RPMI7951 (cell line): ENCODE measurements around the gene DRAP1. TPM values are rescaled to one million over a fixed set of nuclear protein-coding genes. Genes with fewer than 3 reads are reported as not detected.
A peak's percentile ranks its signal among the peaks of the same experiment; 100 is the strongest.

Experiments used
- DNase-seq: peaks from one replicate; pipeline ENCODE4 v3.0.0-alpha.2; 2012; ENCODE audit warnings: low read depth
- total RNA-seq: library from RNA; depleted of rRNA; stranded (reverse); fragments of >200 nt; shearing (Covaris generic); gene quantifications from 2 replicates; pipeline ENCODE4 v1.2.3, GENCODE V29; 2014; rRNA removed

Gene DRAP1
- total RNA-seq, 1 experiment from 2014 or later: 405 TPM

DNA sequence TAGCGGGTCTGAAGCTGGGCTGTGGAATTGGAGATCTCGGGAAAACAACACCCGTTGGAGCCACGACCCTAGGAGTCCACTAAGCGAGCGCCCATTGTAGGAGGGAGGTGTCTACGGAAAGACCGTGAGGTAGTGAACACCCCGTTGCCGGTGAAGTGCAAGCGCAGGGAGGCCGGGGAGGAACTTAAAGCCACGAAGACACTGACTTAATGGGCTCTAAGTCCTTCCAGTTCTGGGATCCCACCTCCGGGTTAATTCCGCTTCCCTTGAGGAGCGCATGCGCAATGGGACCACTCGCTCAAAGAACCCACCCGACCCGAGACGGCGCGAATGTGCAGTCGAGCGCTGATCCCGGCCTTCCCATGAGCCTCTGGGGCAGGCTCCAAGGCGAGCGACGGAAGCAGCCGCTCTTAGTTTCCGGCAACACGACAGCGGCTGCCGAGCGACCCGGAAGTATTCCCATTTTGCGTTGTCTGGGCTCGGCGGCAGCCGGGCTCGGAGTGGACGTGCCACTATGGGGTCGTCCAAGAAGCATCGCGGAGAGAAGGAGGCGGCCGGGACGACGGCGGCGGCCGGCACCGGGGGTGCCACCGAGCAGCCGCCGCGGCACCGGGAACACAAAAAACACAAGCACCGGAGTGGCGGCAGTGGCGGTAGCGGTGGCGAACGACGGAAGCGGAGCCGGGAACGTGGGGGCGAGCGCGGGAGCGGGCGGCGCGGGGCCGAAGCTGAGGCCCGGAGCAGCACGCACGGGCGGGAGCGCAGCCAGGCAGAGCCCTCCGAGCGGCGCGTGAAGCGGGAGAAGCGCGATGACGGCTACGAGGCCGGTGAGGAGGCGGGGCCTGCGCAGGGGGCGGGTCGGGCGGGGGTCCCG lies 42.3 kb downstream of the DRAP1 start, which contains the start of gene SART1:
Gene SART1, plus strand, starts transcription at position 468 of the 874 bp plus-strand sequence. Its CDS starts 47 bp downstream, at position 515.
- DNase-seq: peak; percentile 98

DNA sequence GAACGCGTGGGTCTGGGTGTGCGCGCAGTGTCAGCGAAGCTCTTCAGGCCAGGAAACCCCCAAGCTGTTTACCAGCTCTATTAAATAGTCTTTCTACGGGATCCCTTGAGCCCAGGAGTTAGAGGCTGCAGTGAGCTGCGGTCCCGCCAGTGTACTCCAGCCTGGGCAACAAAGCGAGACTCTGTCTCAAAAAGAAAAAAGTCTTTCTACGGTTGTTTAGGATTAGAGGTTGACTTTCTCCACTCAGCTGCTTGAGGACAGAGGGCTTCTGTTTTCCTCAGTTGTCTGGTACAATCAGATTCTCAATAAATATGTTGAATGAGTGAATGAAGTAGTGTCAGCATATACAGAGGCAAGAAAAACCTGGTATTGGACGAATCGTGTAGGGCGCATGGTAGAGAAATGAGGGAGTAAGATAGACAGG lies 42.9 kb downstream of the DRAP1 start:
- no peak for DNase-seq

DNA sequence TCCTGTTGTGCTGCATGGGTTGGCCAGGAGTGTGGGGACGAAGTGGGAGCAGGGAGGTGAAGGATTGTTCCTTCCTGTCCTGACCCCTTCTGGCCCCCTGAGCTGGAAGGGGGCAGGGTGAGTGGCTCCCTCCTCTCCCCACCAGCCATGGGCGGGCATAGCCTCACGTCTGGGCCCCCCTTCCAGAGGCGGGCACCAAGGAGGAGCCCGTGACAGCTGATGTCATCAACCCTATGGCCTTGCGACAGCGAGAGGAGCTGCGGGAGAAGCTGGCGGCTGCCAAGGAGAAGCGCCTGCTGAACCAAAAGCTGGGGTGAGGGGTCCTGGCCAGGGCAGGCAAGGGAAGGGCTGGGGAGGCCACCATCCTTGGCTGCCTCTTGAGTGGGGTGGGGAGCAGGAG lies 45.7 kb downstream of the DRAP1 start:
- DNase-seq: no peak

DNA sequence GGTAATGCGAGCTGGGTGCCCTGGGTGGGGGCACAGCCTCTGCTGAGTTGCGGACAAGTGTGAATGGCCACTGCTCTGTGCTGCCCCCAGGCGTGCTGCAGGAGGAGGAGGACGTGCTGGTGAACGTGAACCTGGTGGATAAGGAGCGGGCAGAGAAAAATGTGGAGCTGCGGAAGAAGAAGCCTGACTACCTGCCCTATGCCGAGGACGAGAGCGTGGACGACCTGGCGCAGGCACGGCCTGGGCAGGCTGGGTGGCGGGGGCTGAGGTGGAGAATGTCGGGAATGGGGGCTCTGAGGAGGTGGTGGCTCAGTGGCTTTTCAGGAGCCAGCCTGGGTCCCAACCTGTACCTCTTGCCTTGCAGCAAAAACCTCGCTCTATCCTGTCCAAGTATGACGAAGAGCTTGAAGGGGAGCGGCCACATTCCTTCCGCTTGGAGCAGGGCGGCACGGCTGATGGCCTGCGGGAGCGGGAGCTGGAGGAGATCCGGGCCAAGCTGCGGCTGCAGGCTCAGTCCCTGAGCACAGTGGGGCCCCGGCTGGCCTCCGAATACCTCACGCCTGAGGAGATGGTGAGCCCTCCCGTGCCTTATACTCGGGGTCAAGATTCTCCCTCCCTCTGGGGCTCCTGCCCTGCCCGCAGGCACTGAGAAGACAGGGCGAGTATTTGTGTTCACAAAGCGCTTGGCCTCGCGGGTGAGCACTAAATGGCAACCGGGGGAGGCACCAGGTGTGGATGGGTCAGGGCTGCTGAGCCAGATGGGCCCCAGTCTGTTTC lies 46.9 kb downstream of the DRAP1 start:
- no peak for DNase-seq

DNA sequence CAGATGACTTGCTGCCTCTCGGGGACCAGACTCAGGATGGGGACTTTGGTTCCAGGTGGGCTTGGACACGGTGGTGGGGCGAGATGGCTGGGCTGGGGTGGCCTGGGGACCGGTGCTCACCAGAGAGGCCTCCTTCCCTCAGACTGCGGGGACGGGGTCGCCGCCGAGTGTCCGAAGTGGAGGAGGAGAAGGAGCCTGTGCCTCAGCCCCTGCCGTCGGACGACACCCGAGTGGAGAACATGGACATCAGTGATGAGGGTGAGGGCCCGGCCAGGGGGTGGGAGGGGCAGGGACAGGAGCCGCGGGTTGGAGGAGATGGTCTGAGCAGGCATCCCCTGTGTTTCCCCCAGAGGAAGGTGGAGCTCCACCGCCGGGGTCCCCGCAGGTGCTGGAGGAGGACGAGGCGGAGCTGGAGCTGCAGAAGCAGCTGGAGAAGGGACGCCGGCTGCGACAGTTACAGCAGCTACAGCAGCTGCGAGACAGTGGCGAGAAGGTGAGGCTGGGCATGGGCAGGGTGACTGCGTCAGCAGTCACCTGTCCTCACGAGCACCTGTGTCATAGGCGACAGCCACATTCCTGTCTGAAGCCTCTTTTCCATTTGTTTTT lies 48.2 kb downstream of the DRAP1 start:
- DNase-seq: no peak

DNA sequence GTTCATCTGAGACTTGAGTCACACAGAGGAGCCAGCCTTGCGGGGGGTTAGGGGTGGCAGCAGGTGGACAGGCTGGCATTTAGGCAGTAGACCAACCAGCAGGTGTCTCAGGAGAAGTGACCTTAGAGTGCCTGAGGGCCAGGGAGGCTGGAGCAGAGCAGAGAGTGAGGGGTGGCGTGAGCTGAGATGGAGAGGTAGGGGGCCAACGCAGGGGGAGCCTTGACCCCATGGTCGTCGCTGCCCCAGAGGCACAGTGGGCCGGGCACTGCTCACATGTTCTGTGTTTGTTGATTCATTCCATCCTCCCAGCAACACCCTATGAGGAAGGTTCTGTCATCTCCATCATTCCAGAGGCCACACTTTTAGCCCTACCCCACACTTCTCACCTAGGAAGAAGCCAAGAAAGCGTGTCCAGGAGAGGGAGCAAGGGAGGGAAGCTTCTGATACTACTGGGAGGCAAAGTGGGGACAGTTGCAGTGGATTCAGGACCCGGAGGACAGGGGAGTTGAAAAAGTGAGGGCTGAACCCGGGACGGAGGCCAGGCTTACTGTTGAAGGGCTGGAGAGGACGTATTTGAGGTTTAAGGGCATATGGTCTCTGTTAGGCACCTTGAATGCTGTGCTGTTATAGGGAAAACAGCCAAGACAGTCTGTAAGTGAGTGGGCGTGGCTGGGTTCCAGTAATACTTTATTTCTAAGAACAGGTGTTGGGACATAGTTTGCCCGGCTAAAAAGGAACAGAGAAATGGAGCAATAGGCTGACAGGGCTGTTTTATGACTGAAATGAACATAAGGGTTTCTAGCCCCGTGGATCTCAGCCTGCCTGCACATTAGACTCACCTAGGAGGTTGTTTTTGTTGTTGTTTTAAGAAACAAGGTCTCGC lies 49.6 kb downstream of the DRAP1 start:
- DNase-seq: no peak

Other genes with a start within 250 kb of the DRAP1 start
- 36.8 and 47.9 TPM in 2 replicates for gene KAT5, start 207.2 kb upstream of the DRAP1 start, total RNA-seq
- gene RNASEH2C, start 198.6 kb upstream of the DRAP1 start, total RNA-seq: 38.3 and 54.8 TPM in 2 replicates
- 4.2 and 6.7 TPM in 2 replicates for gene AP5B1, start 138.4 kb upstream of the DRAP1 start, total RNA-seq
- not detected in 2 replicates for gene OVOL1, start 132.4 kb upstream of the DRAP1 start, total RNA-seq
- 0.20 TPM in 1 of 2 replicates, not detected in the other for gene SNX32, start 85.5 kb upstream of the DRAP1 start, total RNA-seq
- 2,043 and 2,212 TPM in 2 replicates for gene CFL1, start 61.2 kb upstream of the DRAP1 start, total RNA-seq
- 38.9 and 40.6 TPM in 2 replicates for gene MUS81, start 59.0 kb upstream of the DRAP1 start, total RNA-seq
- 5.4 and 8.4 TPM in 2 replicates for gene EFEMP2, start 46.6 kb upstream of the DRAP1 start, total RNA-seq
- gene CTSW, start 39.6 kb upstream of the DRAP1 start, total RNA-seq: 5.4 and 8.9 TPM in 2 replicates
- 141 and 145 TPM in 2 replicates for gene FIBP, start 31.0 kb upstream of the DRAP1 start, total RNA-seq
- gene CCDC85B, start 28.8 kb upstream of the DRAP1 start, total RNA-seq: 34.7 and 61.6 TPM in 2 replicates
- 158 and 232 TPM in 2 replicates for gene FOSL1, start 19.0 kb upstream of the DRAP1 start, total RNA-seq
- gene C11orf68, start 364 bp upstream of the DRAP1 start, total RNA-seq: 31.1 and 37.5 TPM in 2 replicates
- not detected in 2 replicates for gene TSGA10IP, start 26.1 kb downstream of the DRAP1 start, total RNA-seq
- 39.4 and 58.1 TPM in 2 replicates for gene SART1, start 42.3 kb downstream of the DRAP1 start, total RNA-seq
- gene EIF1AD, start 82.7 kb downstream of the DRAP1 start, total RNA-seq: 38.4 and 42.7 TPM in 2 replicates
- gene BANF1, start 83.1 kb downstream of the DRAP1 start, total RNA-seq: 66.9 and 101 TPM in 2 replicates
- gene CST6, start 92.6 kb downstream of the DRAP1 start, total RNA-seq: 0.60 and 1.5 TPM in 2 replicates
- gene CATSPER1, start 107.1 kb downstream of the DRAP1 start, total RNA-seq: 0.20 and 0.36 TPM in 2 replicates
- not detected in 2 replicates for gene GAL3ST3, start 129.7 kb downstream of the DRAP1 start, total RNA-seq
- gene SF3B2, start 132.9 kb downstream of the DRAP1 start, total RNA-seq: 198 and 205 TPM in 2 replicates
- 16.7 and 19.1 TPM in 2 replicates for gene PACS1, start 150.8 kb downstream of the DRAP1 start, total RNA-seq